ENCODE data around the gene PHLDA3.

Gene PHLDA3

DNA sequence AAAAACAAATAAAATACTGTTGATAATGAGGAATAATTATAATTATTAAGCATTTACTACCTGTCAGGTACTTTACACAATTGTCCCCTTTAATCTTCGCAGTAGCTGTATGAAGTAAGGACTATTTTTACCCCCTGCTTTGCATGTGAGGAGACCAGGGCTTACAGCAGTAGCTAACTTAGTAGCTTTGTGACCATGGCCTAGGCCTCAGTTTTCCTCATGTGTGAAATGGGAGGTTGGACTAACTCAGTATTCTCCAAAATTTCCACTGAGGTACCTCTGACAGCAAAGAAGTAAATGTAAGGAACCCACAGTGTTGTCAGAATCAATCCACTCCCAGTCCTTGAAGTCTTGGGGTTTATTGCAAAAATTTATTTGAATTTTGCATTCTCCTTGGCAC is 41.7 kb upstream of the PHLDA3 start:
- H3K27ac ChIP-seq (ENCODE audit: low read depth, low read length) = no peak overlapping the region
- H3K27me3 ChIP-seq (ENCODE audit: insufficient read depth, low read length) = no peaks in the 10 kb centered on the region
- no peak overlapping the region for H2AFZ ChIP-seq (ENCODE audit: low read length, unreplicated experiment)
- H3K4me1 ChIP-seq (ENCODE audit: control insufficient read depth, insufficient read depth, low read length, unreplicated experiment) = peaks cover 32% of the 10 kb centered on the region
- no peak overlapping the region for H3K4me3 ChIP-seq (ENCODE audit: low read depth, low read length)
- no peaks in the 10 kb centered on the region for H3K36me3 ChIP-seq (ENCODE audit: insufficient read depth, low read length)
- peaks cover 17% of the 10 kb centered on the region for H3K79me2 ChIP-seq (ENCODE audit: control insufficient read depth, insufficient read depth, low read length, unreplicated experiment)

DNA sequence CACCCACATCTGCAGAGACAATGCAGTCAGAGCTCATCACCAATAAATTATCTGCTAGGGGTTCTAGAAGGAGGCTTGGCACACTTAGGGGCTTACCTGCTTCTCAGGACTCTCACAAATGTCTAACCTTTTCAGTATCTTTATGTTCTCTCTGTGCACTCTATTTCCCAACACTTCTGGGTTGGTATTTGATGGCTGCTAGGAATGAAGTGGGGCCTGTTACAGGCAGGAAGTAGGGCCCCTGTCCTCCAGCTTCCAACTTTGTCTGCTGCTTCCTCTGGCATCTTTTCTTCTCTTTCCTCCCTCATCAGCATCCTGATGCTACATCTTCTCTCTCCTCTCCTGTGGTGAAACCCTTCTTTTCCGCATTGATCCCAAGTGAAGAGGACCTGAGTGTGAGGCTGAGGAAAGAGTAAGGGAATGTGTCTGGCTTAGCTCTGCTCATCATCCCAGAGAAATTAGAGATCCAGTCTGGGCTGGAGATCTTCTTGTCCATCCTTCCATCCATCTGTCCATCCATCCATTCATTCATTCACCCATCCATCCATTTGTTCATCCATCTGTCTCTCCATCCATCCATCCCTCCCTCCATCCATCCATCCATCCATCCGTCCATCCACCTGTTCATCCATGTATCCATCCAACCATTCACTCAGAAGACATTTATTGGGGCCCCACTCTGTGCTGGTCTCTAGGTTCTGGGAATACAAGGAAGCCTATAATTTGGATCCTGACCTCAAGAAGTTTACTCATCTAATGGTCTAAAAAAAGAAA is 40.8 kb upstream of the PHLDA3 start:
- Histone ChIP-seq H3K4me3 (ENCODE audit: low read depth, low read length) (no peak overlapping the region), H3K79me2 (ENCODE audit: control insufficient read depth, insufficient read depth, low read length, unreplicated experiment) (peaks cover 27% of the 10 kb centered on the region), H2AFZ (ENCODE audit: low read length, unreplicated experiment) (no peak overlapping the region), H3K27me3 (ENCODE audit: insufficient read depth, low read length) (no peaks in the 10 kb centered on the region), H3K4me1 (ENCODE audit: control insufficient read depth, insufficient read depth, low read length, unreplicated experiment) (peaks cover 41% of the 10 kb centered on the region), H3K27ac (ENCODE audit: low read depth, low read length) (no peak overlapping the region), H3K36me3 (ENCODE audit: insufficient read depth, low read length) (no peaks in the 10 kb centered on the region)

DNA sequence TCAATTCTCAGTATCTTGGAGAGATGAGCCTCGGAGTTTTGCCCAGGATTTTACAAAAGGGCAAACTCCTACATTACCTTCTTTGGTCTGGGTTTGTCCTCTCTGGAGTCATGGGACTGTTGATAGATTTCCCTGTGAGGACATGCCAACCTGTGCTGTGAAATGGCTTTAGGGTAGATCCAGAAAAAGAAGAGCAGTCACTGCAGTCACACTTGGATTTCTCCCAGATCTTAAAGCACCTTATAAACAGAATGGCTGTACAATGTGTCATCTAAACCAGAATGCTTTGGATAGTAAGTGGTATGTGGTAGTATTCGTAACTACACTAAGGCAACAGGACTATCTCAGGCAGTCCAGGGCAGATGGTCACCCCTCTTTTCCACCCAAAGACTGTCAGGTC is 39.8 kb upstream of the PHLDA3 start:
- Histone ChIP-seq H2AFZ (ENCODE audit: low read length, unreplicated experiment) (no peak overlapping the region), H3K27ac (ENCODE audit: low read depth, low read length) (no peak overlapping the region), H3K4me1 (ENCODE audit: control insufficient read depth, insufficient read depth, low read length, unreplicated experiment) (peaks cover 51% of the 10 kb centered on the region)

DNA sequence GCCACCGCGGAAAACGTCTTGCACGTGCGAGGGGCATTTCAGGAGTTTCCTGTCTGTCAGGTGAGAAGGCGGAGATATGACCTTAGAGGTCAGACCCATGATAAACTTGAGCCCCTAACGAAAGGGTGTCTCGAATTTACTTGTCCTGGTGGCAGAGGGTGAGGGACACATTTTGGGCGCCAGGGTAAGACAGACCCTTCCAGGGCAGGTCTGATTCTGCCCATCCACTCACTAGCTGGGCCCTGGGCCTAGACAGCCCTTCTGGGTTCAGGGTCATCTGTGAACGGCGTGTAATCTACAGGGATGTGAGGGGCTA is 38.3 kb upstream of the PHLDA3 start:
- H3K36me3 ChIP-seq (ENCODE audit: insufficient read depth, low read length) = no peaks in the 10 kb centered on the region
- peak overlapping the region; percentile 80 for H3K4me3 ChIP-seq (ENCODE audit: low read depth, low read length)
- peak overlapping the region; percentile 73 for H2AFZ ChIP-seq (ENCODE audit: low read length, unreplicated experiment)
- peaks cover 58% of the 10 kb centered on the region for H3K4me1 ChIP-seq (ENCODE audit: control insufficient read depth, insufficient read depth, low read length, unreplicated experiment)
- peaks cover 49% of the 10 kb centered on the region for H3K79me2 ChIP-seq (ENCODE audit: control insufficient read depth, insufficient read depth, low read length, unreplicated experiment)
- no peaks in the 10 kb centered on the region for H3K27me3 ChIP-seq (ENCODE audit: insufficient read depth, low read length)
- peak overlapping the region; percentile 98; the same call in 1 of the 2 replicates for H3K27ac ChIP-seq (ENCODE audit: low read depth, low read length)

More for the DNA sequence above, 39.8 kb upstream of the PHLDA3 start:
- peaks cover 36% of the 10 kb centered on the region for H3K79me2 ChIP-seq (ENCODE audit: control insufficient read depth, insufficient read depth, low read length, unreplicated experiment)
- no peak overlapping the region for H3K4me3 ChIP-seq (ENCODE audit: low read depth, low read length)
- H3K36me3 ChIP-seq (ENCODE audit: insufficient read depth, low read length) = no peaks in the 10 kb centered on the region
- no peaks in the 10 kb centered on the region for H3K27me3 ChIP-seq (ENCODE audit: insufficient read depth, low read length)

DNA sequence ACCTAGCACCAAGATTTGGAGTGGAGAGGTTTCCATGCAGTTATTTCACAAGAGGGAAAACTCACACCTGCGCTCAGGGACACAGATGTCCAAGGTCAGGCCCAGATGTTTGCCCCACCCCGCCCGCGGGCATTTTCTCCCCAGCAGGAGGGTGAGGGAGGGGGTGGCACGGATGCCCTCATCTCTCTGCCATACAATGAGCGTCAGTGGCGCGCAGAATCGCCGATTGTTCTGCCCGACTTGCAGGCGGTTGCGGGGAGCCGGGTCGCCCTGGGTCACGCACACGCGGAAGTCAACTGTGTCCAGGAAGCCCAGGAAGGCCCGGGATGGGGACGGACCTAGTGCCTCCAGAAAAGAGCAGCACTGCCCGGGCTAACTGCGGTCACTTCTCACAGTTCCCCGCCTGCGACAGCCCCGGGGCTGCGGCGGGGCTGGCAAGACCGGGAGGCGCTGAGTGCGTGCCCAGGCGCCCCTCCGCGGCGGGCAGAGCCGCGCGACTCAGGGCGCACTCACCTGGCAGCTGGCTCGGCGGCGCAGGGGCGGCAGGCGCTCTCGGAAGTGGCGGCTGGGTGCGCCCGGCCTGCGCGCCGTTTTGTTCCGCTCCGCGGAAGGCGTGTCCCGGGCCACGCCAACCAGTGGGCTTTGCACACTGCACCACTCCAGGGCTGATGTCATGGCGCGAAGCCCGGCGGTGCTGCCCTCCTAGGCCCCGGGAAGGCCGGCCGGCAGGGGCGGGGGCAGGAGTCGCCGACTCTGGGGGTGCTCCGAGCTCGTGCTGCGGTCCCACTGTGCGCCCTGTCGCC is 37.8 kb upstream of the PHLDA3 start, which contains the start of gene CSRP1:
TSS of gene CSRP1 (minus strand) at position 567 of the 803 bp plus-strand sequence. CDS start 10,820 bp downstream, outside the sequence.
- Histone ChIP-seq H3K4me3 (ENCODE audit: low read depth, low read length) (peak within 1 kb of the TSS; percentile 80), H3K4me1 (ENCODE audit: control insufficient read depth, insufficient read depth, low read length, unreplicated experiment) (peaks cover 56% of the 10 kb centered on the region), H3K27ac (ENCODE audit: low read depth, low read length) (peak within 1 kb of the TSS; percentile 98), H3K27me3 (ENCODE audit: insufficient read depth, low read length) (no peaks in the 10 kb centered on the region), H3K79me2 (ENCODE audit: control insufficient read depth, insufficient read depth, low read length, unreplicated experiment) (peaks cover 54% of the 10 kb centered on the region), H2AFZ (ENCODE audit: low read length, unreplicated experiment) (peak within 1 kb of the TSS; percentile 73), H3K36me3 (ENCODE audit: insufficient read depth, low read length) (no peaks in the 10 kb centered on the region)

DNA sequence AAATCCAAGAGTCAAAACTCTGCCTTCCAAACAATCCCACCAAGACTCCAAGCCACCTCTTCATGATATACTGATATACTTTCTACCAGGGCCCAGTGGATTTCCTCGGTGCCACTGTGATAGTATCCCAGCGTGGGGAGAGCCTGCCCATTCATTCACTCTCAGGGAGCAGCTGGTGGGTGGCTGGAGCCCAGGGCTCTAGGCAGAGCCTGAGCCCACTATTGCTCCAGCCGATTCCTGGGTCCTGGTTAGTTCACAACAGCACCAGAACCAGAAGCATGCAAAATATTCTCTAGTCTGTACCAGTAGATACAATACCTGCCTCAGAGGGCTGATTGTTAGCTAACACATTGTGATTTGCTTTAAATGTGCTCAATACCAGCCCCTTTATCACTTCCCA is 37.1 kb upstream of the PHLDA3 start:
- Histone ChIP-seq H3K27ac (ENCODE audit: low read depth, low read length) (peak overlapping the region; percentile 98), H3K79me2 (ENCODE audit: control insufficient read depth, insufficient read depth, low read length, unreplicated experiment) (peaks cover 61% of the 10 kb centered on the region), H3K27me3 (ENCODE audit: insufficient read depth, low read length) (no peaks in the 10 kb centered on the region), H3K4me3 (ENCODE audit: low read depth, low read length) (peak overlapping the region; percentile 80), H3K36me3 (ENCODE audit: insufficient read depth, low read length) (no peaks in the 10 kb centered on the region), H2AFZ (ENCODE audit: low read length, unreplicated experiment) (no peak overlapping the region), H3K4me1 (ENCODE audit: control insufficient read depth, insufficient read depth, low read length, unreplicated experiment) (peaks cover 56% of the 10 kb centered on the region)

DNA sequence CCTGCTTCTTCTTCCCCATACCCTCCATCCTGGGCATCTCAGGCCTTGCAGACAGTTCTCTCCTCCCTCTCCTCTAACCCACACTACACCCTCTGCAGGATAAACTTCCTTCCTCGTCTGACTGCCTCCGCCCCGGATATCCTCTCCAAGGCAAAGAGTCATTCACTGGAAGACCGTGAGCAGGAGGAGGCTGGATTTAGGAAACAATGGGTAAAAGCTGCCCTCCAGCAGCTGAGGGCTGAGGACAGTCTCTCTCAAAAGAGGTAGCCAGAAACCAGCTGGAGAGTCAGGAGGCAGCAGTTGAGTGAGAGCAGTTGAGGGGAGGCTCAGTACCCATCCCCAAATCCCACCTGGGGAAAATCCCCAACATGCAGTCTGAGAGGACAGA is 36.5 kb upstream of the PHLDA3 start:
- Histone ChIP-seq H3K27me3 (ENCODE audit: insufficient read depth, low read length) (no peaks in the 10 kb centered on the region), H3K4me3 (ENCODE audit: low read depth, low read length) (peak overlapping the region; percentile 80), H3K4me1 (ENCODE audit: control insufficient read depth, insufficient read depth, low read length, unreplicated experiment) (peaks cover 57% of the 10 kb centered on the region), H3K27ac (ENCODE audit: low read depth, low read length) (peak overlapping the region; percentile 98), H3K36me3 (ENCODE audit: insufficient read depth, low read length) (no peaks in the 10 kb centered on the region), H2AFZ (ENCODE audit: low read length, unreplicated experiment) (no peak overlapping the region), H3K79me2 (ENCODE audit: control insufficient read depth, insufficient read depth, low read length, unreplicated experiment) (peaks cover 67% of the 10 kb centered on the region)

DNA sequence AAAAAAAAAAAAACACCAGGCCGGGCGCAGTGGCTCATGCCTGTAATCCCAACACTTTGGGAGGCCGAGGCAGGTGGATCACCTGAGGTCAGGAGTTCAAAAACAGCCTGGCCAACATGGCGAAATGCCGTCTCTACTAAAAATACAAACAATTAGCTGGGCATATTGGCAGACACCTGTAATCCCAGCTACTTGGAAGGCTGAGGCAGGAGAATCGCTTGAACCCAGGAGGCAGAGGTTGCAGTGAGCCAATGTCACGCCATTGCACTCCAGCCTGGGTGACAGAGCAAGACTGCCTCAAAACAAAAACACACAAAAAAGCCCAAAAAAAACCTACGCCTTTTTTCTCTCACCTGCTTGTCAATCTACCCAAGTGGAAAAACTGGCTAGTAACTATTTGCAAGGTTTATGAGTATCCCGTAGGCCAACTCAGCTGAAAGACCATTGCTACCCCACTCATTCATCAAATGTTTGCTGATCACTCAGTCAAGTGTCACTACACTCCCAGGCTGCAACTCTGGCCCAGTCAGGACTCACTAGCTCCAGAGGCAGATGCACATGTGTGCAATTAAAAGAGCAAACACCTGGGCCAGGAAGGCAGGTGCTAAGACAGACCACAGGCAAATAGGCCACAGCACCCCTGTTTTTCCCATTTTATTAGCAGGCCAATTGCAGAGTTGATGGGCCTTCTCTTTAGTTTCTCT is 36.0 kb upstream of the PHLDA3 start:
- Histone ChIP-seq H3K27me3 (ENCODE audit: insufficient read depth, low read length) (no peaks in the 10 kb centered on the region), H3K79me2 (ENCODE audit: control insufficient read depth, insufficient read depth, low read length, unreplicated experiment) (peaks cover 72% of the 10 kb centered on the region), H3K4me1 (ENCODE audit: control insufficient read depth, insufficient read depth, low read length, unreplicated experiment) (peaks cover 62% of the 10 kb centered on the region), H2AFZ (ENCODE audit: low read length, unreplicated experiment) (no peak overlapping the region), H3K27ac (ENCODE audit: low read depth, low read length) (peak overlapping the region; percentile 98), H3K36me3 (ENCODE audit: insufficient read depth, low read length) (no peaks in the 10 kb centered on the region; the same call in 1 of the 2 replicates), H3K4me3 (ENCODE audit: low read depth, low read length) (peak overlapping the region; percentile 80)

DNA sequence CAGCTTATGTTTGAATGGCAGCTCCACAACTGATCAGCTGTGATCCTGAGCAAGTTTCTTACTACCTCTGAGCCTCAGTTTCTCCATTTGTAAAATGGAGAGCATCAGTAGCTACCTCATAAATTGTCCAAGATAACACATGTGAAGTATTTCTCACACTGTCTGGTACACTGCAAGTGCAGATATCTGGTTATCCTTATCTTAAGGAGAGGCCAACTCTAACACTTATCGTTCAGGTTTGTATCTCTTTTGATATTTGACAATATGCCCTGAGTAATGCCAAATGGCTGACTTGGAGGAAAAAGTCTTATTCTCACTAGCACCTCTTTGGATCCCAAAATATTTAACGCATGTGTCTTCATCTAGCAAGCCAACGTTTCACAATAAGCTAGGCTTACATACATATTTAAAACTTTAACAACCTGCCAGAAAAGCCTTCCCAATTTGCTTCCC is 35.2 kb upstream of the PHLDA3 start:
- peaks cover 80% of the 10 kb centered on the region for H3K79me2 ChIP-seq (ENCODE audit: control insufficient read depth, insufficient read depth, low read length, unreplicated experiment)
- no peak overlapping the region for H2AFZ ChIP-seq (ENCODE audit: low read length, unreplicated experiment)
- peaks cover 69% of the 10 kb centered on the region for H3K4me1 ChIP-seq (ENCODE audit: control insufficient read depth, insufficient read depth, low read length, unreplicated experiment)
- H3K27me3 ChIP-seq (ENCODE audit: insufficient read depth, low read length) = no peaks in the 10 kb centered on the region
- no peaks in the 10 kb centered on the region; the same call in 1 of the 2 replicates for H3K36me3 ChIP-seq (ENCODE audit: insufficient read depth, low read length)
- peak overlapping the region; percentile 58 for H3K4me3 ChIP-seq (ENCODE audit: low read depth, low read length)
- H3K27ac ChIP-seq (ENCODE audit: low read depth, low read length) = peak overlapping the region; percentile 98

DNA sequence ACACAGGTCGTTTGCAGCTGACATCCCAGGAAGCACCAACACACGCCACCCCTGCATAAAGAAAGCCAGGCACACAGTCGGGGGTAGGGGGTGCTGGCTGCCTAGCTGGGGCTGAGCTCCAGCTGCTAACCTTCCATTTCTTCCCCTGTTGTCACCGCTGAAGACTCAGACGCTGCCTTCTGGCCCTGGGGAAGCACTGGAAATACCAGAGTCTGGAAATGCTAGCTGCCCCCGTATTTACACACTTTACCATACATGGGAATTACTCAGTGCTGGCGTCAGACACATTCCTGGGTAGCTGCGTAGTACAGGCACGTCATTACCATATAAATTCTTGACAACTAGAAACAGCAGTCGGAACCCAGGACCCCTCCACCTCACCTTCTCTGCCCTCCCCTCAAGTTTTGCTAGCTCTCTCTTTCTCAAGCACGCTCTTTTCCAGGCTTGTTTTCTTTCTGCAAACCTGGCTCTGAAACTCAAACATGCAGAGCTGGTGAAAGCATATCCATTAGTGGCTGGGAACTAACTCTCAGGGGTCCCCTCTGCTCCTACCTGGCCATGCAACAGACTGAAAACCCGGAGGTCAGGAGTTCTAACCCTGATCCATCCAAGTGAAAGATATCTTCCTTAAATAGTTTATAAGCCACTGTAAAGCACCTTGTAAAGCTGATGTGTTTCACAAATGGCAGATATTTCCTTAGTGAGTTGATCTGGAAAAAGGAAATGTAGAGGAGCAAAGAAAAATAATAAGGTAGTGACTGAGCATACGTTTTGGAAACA is 34.6 kb upstream of the PHLDA3 start:
- Histone ChIP-seq H3K4me3 (ENCODE audit: low read depth, low read length) (peak overlapping the region; percentile 58), H3K27ac (ENCODE audit: low read depth, low read length) (peak overlapping the region; percentile 98), H3K4me1 (ENCODE audit: control insufficient read depth, insufficient read depth, low read length, unreplicated experiment) (peaks cover 74% of the 10 kb centered on the region), H2AFZ (ENCODE audit: low read length, unreplicated experiment) (no peak overlapping the region), H3K79me2 (ENCODE audit: control insufficient read depth, insufficient read depth, low read length, unreplicated experiment) (peaks cover 86% of the 10 kb centered on the region), H3K27me3 (ENCODE audit: insufficient read depth, low read length) (no peaks in the 10 kb centered on the region), H3K36me3 (ENCODE audit: insufficient read depth, low read length) (no peaks in the 10 kb centered on the region; the same call in 1 of the 2 replicates)

Data from ACC112 (cell line).